ENCODE measurements around the gene ZSCAN31.

DNA sequence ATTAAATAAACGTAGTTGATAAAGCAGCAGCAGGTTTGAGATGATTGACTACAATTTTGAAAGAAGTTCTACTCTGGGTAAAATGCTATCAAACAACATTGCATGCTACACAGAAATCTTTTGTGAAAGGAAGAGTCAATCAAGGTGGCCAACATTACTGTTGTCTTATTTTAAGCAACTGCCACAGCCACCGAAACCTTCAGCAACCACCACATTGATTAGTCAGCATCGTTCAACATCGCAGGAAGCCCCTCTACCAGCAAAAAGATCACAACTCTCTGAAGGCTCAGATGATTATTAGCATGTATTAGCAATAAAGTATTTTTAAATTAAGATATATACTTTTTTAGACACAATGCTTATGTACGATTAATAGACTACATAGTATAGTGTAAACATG, 40.6 kb downstream of the ZSCAN31 start:
- TF ChIP-seq, protein P1, sequence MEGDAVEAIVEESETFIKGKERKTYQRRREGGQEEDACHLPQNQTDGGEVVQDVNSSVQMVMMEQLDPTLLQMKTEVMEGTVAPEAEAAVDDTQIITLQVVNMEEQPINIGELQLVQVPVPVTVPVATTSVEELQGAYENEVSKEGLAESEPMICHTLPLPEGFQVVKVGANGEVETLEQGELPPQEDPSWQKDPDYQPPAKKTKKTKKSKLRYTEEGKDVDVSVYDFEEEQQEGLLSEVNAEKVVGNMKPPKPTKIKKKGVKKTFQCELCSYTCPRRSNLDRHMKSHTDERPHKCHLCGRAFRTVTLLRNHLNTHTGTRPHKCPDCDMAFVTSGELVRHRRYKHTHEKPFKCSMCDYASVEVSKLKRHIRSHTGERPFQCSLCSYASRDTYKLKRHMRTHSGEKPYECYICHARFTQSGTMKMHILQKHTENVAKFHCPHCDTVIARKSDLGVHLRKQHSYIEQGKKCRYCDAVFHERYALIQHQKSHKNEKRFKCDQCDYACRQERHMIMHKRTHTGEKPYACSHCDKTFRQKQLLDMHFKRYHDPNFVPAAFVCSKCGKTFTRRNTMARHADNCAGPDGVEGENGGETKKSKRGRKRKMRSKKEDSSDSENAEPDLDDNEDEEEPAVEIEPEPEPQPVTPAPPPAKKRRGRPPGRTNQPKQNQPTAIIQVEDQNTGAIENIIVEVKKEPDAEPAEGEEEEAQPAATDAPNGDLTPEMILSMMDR (IDR thresholded peaks at IDR 0.05) = no peak
- no peak for TF ChIP-seq POLR2A (IDR thresholded peaks at IDR 0.05)
